IPS DF 6.9 (cell line): ENCODE results near the gene PCDHGB1.
"Not testable (repeated sequence)": the region's sequence is repeated elsewhere in the genome, so short reads cannot be mapped to it uniquely, and the experiment has no call there.

Source experiments
- DNase-seq: peaks from one replicate; pipeline ENCODE4 v3.0.0-alpha.2; 2013; ENCODE audit warnings: low read depth, low spot score
- H3K27ac ChIP-seq: one replicate; pipeline ENCODE4 v1.5.1; 2013; ENCODE audit warnings: low read length, control low read depth
- H3K27me3 ChIP-seq: 2 replicates; pipeline ENCODE4 v1.6.1; 2013; ENCODE audit warnings: mild to moderate bottlenecking, low read length; ENCODE audit not compliant: control insufficient read depth, insufficient read depth
- H3K36me3 ChIP-seq: 2 replicates; pipeline ENCODE4 v1.6.1; 2013; ENCODE audit warnings: low read length; ENCODE audit not compliant: control insufficient read depth, insufficient read depth
- H3K4me1 ChIP-seq: 2 replicates; pipeline ENCODE4 v1.6.1; 2013; ENCODE audit warnings: low read length; ENCODE audit not compliant: control insufficient read depth, insufficient read depth
- H3K4me3 ChIP-seq: 2 replicates; pipeline ENCODE4 v1.5.1; 2013; ENCODE audit warnings: mild to moderate bottlenecking, low read length
- H3K9me3 ChIP-seq: 2 replicates; pipeline ENCODE4 v1.6.1; 2013; ENCODE audit warnings: low read length, inconsistent platforms; ENCODE audit not compliant: control insufficient read depth, insufficient read depth
- WGBS: extraction: QIAGEN DNeasy Blood & Tissue Kit; methylation state at CpG from one replicate; pipeline ENCODE4 v1.1.7; 2013; ENCODE audit warnings: mixed read lengths, missing lambda C conversion rate; ENCODE audit not compliant: insufficient read length, insufficient coverage; 5-methylcytosine and 5-hydroxymethylcytosine counted together

PCDHGB1 gene

DNA sequence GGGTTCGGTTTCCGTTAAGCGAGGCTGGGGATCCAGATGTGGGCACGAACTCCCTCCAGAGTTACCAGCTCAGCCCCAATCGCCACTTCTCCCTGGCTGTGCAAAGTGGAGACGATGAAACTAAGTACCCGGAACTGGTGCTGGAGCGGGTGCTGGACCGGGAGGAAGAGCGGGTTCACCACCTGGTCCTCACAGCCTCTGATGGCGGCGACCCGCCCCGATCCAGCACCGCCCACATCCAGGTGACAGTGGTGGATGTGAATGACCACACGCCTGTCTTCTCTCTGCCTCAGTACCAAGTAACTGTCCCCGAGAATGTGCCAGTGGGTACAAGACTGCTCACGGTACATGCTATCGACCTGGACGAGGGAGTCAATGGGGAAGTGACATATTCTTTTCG, 33.4 kb downstream of the PCDHGB1 start:
- H3K9me3 ChIP-seq = peaks cover under 1% of the 10 kb centered on the region
- peaks cover under 1% of the 10 kb centered on the region; the same call in 1 of the 2 replicates for H3K4me1 ChIP-seq
- peaks cover 3% of the 10 kb centered on the region; the same call in 1 of the 2 replicates for H3K27me3 ChIP-seq
- WGBS = no CpG with 5 or more reads among the region's 21 CpGs
- H3K36me3 ChIP-seq = no peaks in the 10 kb centered on the region
- H3K27ac ChIP-seq = no peak overlapping the region
- DNase-seq = no peak
- H3K4me3 ChIP-seq = no peak overlapping the region

DNA sequence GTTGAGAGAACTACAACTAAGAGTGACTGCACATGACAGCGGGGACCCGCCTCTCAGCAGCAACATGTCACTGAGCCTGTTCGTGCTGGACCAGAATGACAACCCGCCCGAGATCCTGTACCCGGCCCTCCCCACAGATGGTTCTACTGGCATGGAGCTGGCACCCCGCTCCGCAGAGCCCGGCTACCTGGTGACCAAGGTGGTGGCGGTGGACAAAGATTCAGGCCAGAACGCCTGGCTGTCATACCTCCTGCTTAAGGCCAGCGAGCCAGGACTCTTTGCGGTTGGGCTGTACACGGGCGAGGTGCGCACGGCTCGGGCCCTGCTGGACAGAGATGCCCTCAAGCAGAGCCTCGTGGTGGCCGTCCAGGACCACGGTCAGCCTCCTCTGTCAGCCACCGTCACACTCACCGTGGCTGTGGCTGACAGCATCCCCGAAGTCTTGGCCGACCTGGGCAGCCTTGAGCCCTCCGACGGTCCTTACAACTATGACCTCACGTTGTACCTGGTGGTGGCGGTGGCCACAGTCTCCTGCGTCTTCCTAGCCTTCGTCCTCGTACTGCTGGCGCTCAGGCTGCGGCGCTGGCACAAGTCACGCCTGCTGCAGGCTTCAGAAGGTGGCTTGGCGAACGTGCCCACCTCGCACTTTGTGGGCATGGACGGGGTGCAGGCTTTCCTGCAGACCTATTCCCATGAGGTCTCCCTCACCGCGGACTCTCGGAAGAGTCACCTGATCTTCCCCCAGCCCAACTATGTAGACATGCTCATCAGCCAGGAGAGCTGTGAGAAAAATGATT, 34.8 kb downstream of the PCDHGB1 start:
- no peaks in the 10 kb centered on the region for H3K36me3 ChIP-seq
- peaks cover 3% of the 10 kb centered on the region; the same call in 1 of the 2 replicates for H3K27me3 ChIP-seq
- peaks cover 2% of the 10 kb centered on the region for H3K9me3 ChIP-seq
- no peak for DNase-seq
- peaks cover 1% of the 10 kb centered on the region; the same call in 1 of the 2 replicates for H3K4me1 ChIP-seq
- WGBS = no CpG with 5 or more reads among the region's 43 CpGs
- H3K4me3 ChIP-seq = no peak overlapping the region
- no peak overlapping the region for H3K27ac ChIP-seq

DNA sequence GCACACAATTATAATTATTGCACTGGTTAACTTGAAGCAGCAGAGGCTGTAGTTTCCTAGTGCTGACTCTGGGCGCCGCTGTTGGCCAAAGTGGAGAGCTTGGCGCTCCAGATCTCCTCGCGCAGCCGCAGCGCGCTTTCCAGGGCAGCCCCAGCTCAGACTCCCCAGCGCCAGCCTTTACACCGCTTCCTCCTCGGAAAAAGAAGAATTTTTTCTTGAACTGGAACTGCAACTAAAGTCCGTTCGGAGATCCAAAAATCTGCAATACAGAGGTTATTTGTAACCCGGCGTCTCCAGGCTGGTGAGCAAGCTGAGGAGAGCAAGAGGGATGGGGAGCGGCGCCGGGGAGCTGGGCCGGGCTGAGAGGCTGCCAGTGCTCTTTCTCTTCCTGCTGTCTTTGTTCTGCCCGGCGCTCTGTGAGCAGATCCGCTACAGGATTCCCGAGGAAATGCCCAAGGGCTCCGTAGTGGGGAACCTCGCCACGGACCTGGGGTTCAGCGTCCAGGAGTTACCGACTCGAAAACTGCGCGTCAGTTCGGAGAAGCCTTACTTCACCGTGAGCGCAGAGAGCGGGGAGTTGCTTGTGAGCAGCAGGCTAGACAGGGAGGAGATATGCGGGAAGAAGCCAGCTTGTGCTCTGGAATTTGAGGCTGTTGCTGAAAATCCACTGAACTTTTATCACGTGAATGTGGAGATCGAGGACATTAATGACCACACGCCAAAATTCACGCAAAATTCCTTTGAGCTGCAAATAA, 37.8 kb downstream of the PCDHGB1 start, which contains the start of gene PCDHGB4:
PCDHGB4 (plus strand) TSS at position 142 of the 755 bp plus-strand sequence; CDS start at position 329, 187 bp downstream.
- not testable (repeated sequence) for DNase-seq, H3K4me1 ChIP-seq, H3K27ac ChIP-seq, H3K36me3 ChIP-seq, H3K9me3 ChIP-seq, H3K27me3 ChIP-seq
- H3K4me3 ChIP-seq = peak within 1 kb of the TSS; percentile 66; the same call in 1 of the 2 replicates
- WGBS = no CpG with 5 or more reads among the region's 40 CpGs

DNA sequence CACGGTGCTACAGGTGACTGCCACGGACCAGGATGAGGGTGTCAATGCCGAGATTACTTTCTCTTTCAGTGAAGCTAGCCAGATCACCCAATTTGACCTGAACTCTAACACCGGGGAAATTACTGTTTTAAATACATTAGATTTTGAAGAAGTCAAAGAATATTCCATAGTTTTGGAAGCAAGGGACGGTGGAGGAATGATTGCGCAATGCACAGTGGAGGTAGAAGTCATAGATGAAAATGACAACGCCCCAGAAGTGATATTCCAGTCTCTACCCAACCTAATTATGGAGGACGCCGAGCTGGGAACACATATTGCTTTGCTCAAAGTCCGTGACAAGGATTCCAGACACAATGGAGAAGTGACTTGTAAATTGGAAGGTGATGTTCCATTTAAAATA, 38.8 kb downstream of the PCDHGB1 start:
- DNase-seq = no peak
- peaks cover 3% of the 10 kb centered on the region; the same call in 1 of the 2 replicates for H3K27me3 ChIP-seq
- H3K36me3 ChIP-seq = peaks cover 6% of the 10 kb centered on the region
- H3K27ac ChIP-seq = no peak overlapping the region
- H3K9me3 ChIP-seq = peaks cover 3% of the 10 kb centered on the region
- peaks cover 1% of the 10 kb centered on the region; the same call in 1 of the 2 replicates for H3K4me1 ChIP-seq
- WGBS = no CpG with 5 or more reads among the region's 10 CpGs
- H3K4me3 ChIP-seq = no peak overlapping the region

DNA sequence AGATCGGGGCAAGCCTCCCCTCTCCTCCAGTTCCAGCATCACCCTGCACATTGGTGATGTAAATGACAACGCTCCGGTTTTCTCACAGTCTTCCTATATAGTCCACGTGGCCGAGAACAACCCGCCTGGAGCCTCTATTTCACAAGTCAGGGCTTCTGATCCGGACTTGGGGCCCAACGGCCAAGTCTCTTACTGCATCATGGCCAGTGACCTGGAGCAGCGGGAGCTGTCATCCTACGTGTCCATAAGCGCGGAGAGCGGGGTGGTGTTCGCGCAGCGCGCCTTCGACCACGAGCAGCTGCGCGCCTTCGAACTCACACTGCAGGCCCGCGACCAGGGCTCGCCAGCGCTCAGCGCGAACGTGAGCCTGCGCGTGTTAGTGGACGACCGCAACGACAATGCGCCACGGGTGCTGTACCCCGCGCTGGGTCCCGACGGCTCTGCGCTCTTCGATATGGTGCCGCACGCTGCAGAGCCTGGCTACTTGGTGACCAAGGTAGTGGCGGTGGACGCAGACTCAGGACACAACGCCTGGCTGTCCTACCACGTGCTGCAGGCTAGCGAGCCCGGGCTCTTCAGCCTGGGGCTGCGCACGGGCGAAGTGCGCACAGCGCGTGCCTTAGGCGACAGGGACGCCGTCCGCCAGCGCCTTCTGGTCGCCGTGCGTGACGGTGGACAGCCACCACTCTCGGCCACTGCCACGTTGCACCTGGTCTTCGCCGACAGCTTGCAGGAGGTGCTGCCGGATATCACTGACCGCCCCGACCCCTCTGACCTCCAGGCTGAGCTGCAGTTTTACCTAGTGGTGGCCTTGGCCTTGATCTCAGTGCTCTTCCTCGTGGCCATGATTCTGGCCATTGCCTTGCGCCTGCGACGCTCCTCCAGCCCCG, 39.5 kb downstream of the PCDHGB1 start:
- peaks cover 3% of the 10 kb centered on the region for H3K9me3 ChIP-seq

DNA sequence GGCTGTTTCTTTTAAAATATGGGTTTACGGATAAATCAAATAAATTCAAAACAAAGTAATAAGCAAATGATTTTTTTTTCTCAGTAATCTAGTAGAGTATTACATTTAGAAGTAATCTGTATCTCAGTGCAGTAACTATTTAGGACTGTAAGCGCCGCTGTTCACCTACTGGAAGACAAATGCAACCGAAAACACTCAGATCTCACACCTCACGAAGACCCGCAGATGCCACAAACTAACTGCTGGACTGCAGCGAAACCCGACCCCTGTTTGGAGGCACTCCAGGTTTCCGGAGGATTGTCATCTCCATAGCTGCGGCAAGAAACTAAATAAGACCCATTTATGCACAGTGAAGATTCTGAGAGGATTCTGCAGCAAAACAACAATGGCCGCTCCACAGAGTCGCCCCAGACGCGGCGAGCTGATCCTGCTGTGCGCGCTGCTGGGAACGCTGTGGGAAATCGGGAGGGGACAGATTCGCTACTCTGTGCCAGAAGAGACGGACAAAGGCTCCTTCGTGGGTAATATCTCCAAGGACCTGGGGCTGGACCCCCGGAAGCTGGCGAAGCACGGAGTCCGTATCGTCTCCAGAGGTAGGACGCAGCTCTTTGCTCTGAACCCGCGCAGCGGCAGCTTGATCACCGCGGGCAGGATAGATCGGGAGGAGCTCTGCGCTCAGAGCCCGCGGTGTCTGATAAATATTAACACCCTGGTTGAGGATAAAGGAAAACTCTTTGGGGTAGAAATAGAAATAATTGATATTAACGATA, 42.7 kb downstream of the PCDHGB1 start, which contains the start of gene PCDHGA8:
PCDHGA8 (plus strand) TSS at position 205 of the 770 bp plus-strand sequence; CDS start at position 386, 181 bp downstream.
- no peak within 1 kb of the TSS for H3K4me3 ChIP-seq
- peaks cover 3% of the 10 kb centered on the region for H3K9me3 ChIP-seq
- peaks cover 6% of the 10 kb centered on the region for H3K36me3 ChIP-seq
- peaks cover 1% of the 10 kb centered on the region; the same call in 1 of the 2 replicates for H3K4me1 ChIP-seq
- H3K27ac ChIP-seq = no peak within 1 kb of the TSS
- peaks cover 3% of the 10 kb centered on the region; the same call in 1 of the 2 replicates for H3K27me3 ChIP-seq
- no peak for DNase-seq
- no CpG with 5 or more reads among the region's 38 CpGs for WGBS

More for the DNA sequence above, 39.5 kb downstream of the PCDHGB1 start:
- H3K27ac ChIP-seq = no peak overlapping the region
- WGBS = no CpG with 5 or more reads among the region's 77 CpGs
- peaks cover 6% of the 10 kb centered on the region for H3K36me3 ChIP-seq
- H3K4me1 ChIP-seq = peaks cover 1% of the 10 kb centered on the region; the same call in 1 of the 2 replicates
- H3K4me3 ChIP-seq = no peak overlapping the region
- no peak for DNase-seq
- H3K27me3 ChIP-seq = peaks cover 3% of the 10 kb centered on the region; the same call in 1 of the 2 replicates

DNA sequence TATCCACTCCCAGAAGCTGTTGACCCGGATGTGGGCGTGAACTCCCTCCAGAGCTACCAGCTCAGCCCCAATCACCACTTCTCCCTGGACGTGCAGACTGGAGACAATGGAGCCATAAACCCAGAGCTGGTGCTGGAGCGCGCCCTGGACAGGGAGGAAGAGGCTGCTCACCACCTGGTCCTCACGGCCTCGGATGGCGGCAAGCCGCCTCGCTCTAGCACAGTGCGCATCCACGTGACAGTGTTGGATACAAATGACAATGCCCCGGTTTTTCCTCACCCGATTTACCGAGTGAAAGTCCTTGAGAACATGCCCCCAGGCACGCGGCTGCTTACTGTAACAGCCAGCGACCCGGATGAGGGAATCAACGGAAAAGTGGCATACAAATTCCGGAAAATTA, 43.4 kb downstream of the PCDHGB1 start:
- peaks cover 3% of the 10 kb centered on the region for H3K9me3 ChIP-seq
- H3K27me3 ChIP-seq = peaks cover 1% of the 10 kb centered on the region; the same call in 1 of the 2 replicates
- no CpG with 5 or more reads among the region's 21 CpGs for WGBS
- no peak overlapping the region for H3K27ac ChIP-seq
- H3K4me1 ChIP-seq = peaks cover 1% of the 10 kb centered on the region; the same call in 1 of the 2 replicates
- peaks cover 6% of the 10 kb centered on the region for H3K36me3 ChIP-seq
- DNase-seq = no peak
- H3K4me3 ChIP-seq = no peak overlapping the region

DNA sequence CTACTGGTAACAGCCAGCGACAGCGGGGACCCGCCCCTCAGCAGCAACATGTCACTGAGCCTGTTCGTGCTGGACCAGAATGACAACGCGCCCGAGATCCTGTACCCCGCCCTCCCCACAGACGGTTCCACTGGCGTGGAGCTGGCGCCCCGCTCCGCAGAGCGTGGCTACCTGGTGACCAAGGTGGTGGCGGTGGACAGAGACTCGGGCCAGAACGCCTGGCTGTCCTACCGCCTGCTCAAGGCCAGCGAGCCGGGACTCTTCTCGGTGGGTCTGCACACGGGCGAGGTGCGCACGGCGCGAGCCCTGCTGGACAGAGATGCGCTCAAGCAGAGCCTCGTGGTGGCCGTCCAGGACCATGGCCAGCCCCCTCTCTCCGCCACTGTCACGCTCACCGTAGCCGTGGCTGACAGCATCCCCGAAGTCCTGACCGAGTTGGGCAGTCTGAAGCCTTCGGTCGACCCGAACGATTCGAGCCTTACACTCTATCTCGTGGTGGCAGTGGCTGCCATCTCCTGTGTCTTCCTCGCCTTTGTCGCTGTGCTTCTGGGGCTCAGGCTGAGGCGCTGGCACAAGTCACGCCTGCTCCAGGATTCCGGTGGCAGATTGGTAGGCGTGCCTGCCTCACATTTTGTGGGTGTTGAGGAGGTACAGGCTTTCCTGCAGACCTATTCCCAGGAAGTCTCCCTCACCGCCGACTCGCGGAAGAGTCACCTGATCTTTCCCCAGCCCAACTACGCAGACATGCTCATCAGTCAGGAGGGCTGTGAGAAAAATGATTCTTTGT, 44.7 kb downstream of the PCDHGB1 start:
- H3K4me3 ChIP-seq, DNase-seq, H3K4me1 ChIP-seq, H3K27ac ChIP-seq, H3K36me3 ChIP-seq, H3K9me3 ChIP-seq, H3K27me3 ChIP-seq: not testable (repeated sequence)
- WGBS = no CpG with 5 or more reads among the region's 53 CpGs
